ENCODE data around the gene GAP43.

GRCh38 chr3:115660646-115661337 is 37.5 kb downstream of the GAP43 start:
- TF ChIP-seq CTCF (IDR thresholded peaks at IDR 0.05; ENCODE audit: insufficient read depth, low read length, poor library complexity, severe bottlenecking): no peak
- no peak for TF ChIP-seq EZH2phosphoT487 (conservative IDR thresholded peaks at IDR 0.05; ENCODE audit: low read length)
